ENCODE measurements around the gene GATA1. TPM values are rescaled to one million over a fixed set of nuclear protein-coding genes. Genes with fewer than 3 reads are reported as not detected.

Gene GATA1
- polyA plus RNA-seq, 1 of the 3 experiments (the other 2 are of a cell fraction) = not detected

- no peak for DNase-seq
- H4K20me1 ChIP-seq (ENCODE audit: insufficient read depth) = no peaks in the 10 kb centered on the region
- ChIA-PET POLR2A (no interaction called here), CTCF (no interaction called here)
- H3K9me2 ChIP-seq = no peaks in the 10 kb centered on the region
- H3K79me2 ChIP-seq (ENCODE audit: insufficient read depth) = no peaks in the 10 kb centered on the region
- no peak overlapping the region for H3K27ac ChIP-seq (ENCODE audit: low read depth in 2 of 2, low read length in 1 of 2)
- H2AFZ ChIP-seq (ENCODE audit: low read depth) = peak overlapping the region; percentile 18; the same call in 1 of the 2 replicates
- no peaks in the 10 kb centered on the region for H3K9me3 ChIP-seq
- no peak overlapping the region for H3K9ac ChIP-seq
- TF ChIP-seq PBX3 (IDR thresholded peaks at IDR 0.05) = no peak
- TF ChIP-seq RAD21 (IDR thresholded peaks at IDR 0.05; ENCODE audit: low read length) = no peak
- no peak for TF ChIP-seq TCF12 (IDR thresholded peaks at IDR 0.05)
- TF ChIP-seq RXRA (IDR thresholded peaks at IDR 0.05; ENCODE audit: borderline replicate concordance, low read depth) = no peak
- no peak for TF ChIP-seq POLR2AphosphoS5 (IDR thresholded peaks at IDR 0.05; ENCODE audit: low read depth, low read length)
- TF ChIP-seq USF1 (IDR thresholded peaks at IDR 0.05; ENCODE audit: borderline replicate concordance, low read depth) = no peak
- TF ChIP-seq SMC3 (IDR thresholded peaks at IDR 0.05; ENCODE audit: low read depth, low read length) = no peak
- TF ChIP-seq EP300 (IDR thresholded peaks at IDR 0.05; ENCODE audit: borderline replicate concordance in 1 of 2, low read depth in 1 of 2, low read length in 1 of 2) = no peak
- TF ChIP-seq JUND (IDR thresholded peaks at IDR 0.05) = no peak
- TF ChIP-seq MEF2A (IDR thresholded peaks at IDR 0.05; ENCODE audit: borderline replicate concordance, low read depth) = no peak
- TF ChIP-seq CHD2 (IDR thresholded peaks at IDR 0.05; ENCODE audit: low read length, partially characterized antibody) = no peak
- no peak for TF ChIP-seq RCOR1 (IDR thresholded peaks at IDR 0.05; ENCODE audit: low read length)
- TF ChIP-seq TEAD4 (IDR thresholded peaks at IDR 0.05; ENCODE audit: borderline replicate concordance, insufficient read depth) = no peak
- no peak for TF ChIP-seq FOXM1 (IDR thresholded peaks at IDR 0.05; ENCODE audit: low read depth)
- TF ChIP-seq RFX5 (IDR thresholded peaks at IDR 0.05; ENCODE audit: low read length) = no peak
- H3F3A ChIP-seq (replicated peaks; ENCODE audit: insufficient read depth) = no peaks in the 10 kb centered on the region
- peaks cover 4% of the 10 kb centered on the region in 2 experiments; a peak in 1 of 4 replicates for H3K4me1 ChIP-seq (ENCODE audit: control insufficient read depth in 1 of 2, insufficient read depth in 2 of 2, low read depth in 1 of 2, low read length in 1 of 2)
- peaks cover 9% of the 10 kb centered on the region; the same call in 1 of the 2 replicates for H3K27me3 ChIP-seq (ENCODE audit: insufficient read depth)
- WGBS (ENCODE audit: low lambda C conversion rate) = 85% methylated on average over 8 of the region's 8 CpGs
- H3K36me3 ChIP-seq (replicated peaks in 1 of 2; ENCODE audit: control insufficient read depth in 1 of 2, insufficient read depth in 2 of 2, low read length in 1 of 2) = no peaks in the 10 kb centered on the region
- no peak overlapping the region for H3K4me2 ChIP-seq
- H3K4me3 ChIP-seq (ENCODE audit: low read depth in 2 of 2, low read length in 1 of 2) = no peak overlapping the region
These were observed 44.6 kb upstream of the GATA1 start for GRCh38 chrX:48741834-48742233.

DNA sequence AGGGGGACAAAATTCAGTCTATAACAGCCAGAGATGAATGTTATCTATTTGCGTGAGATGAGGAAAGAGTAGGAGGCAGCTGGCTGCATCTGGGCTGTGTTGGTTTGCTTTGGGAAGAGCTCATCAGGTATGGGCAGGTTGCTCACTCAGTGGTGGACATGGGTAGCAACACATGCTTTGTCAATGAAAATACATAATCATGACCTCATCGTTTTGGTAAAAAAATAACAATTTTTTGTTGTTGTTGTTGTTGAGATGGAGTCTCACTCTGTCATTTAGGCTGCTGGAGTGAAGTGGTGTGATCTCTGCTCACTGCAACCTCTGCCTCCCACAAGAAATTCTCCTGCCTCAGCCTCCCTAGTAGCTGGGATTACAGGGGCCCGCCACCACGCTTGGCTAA lies 41.2 kb upstream of the GATA1 start:
- Histone ChIP-seq H3K9me3 (no peaks in the 10 kb centered on the region), H2AFZ (ENCODE audit: low read depth) (no peak overlapping the region)
- WGBS (ENCODE audit: low lambda C conversion rate) = 36% methylated on average over 4 of the region's 4 CpGs

More for the DNA sequence above, 41.2 kb upstream of the GATA1 start:
- no peak for DNase-seq
- TF ChIP-seq RXRA (IDR thresholded peaks at IDR 0.05; ENCODE audit: borderline replicate concordance, low read depth) = no peak
- no peak for TF ChIP-seq NRF1 (IDR thresholded peaks at IDR 0.05; ENCODE audit: low read depth, low read length)
- TF ChIP-seq JUND (IDR thresholded peaks at IDR 0.05) = no peak
- TF ChIP-seq SIN3A (IDR thresholded peaks at IDR 0.05; ENCODE audit: borderline replicate concordance, low read depth, low read length) = no peak
- Histone ChIP-seq H3K36me3 (replicated peaks in 1 of 2; ENCODE audit: control insufficient read depth in 1 of 2, insufficient read depth in 2 of 2, low read length in 1 of 2) (no peaks in the 10 kb centered on the region), H3K9me2 (no peaks in the 10 kb centered on the region), H3K27me3 (ENCODE audit: insufficient read depth) (no peaks in the 10 kb centered on the region; the same call in 1 of the 2 replicates), H3K4me2 (no peak overlapping the region), H3K4me1 (ENCODE audit: control insufficient read depth in 1 of 2, insufficient read depth in 2 of 2, low read depth in 1 of 2, low read length in 1 of 2) (no peaks in the 10 kb centered on the region), H3K27ac (ENCODE audit: low read depth in 2 of 2, low read length in 1 of 2) (no peak overlapping the region), H4K20me1 (ENCODE audit: insufficient read depth) (no peaks in the 10 kb centered on the region), H3K9ac (no peak overlapping the region), H3K79me2 (ENCODE audit: insufficient read depth) (no peaks in the 10 kb centered on the region), H3K4me3 (ENCODE audit: low read depth in 2 of 2, low read length in 1 of 2) (no peak overlapping the region), H3F3A (replicated peaks; ENCODE audit: insufficient read depth) (no peaks in the 10 kb centered on the region)
- POLR2A ChIA-PET = no interaction called here
- CTCF ChIA-PET = no interaction called here
